ENCODE results near the gene CFAP54. TPM values are rescaled to one million over a fixed set of nuclear protein-coding genes. Genes with fewer than 3 reads are reported as not detected.

The CFAP54 gene
- total and polyA plus RNA-seq, 2 experiments from 2014 or later = 0.07 to 0.76 TPM

DNA sequence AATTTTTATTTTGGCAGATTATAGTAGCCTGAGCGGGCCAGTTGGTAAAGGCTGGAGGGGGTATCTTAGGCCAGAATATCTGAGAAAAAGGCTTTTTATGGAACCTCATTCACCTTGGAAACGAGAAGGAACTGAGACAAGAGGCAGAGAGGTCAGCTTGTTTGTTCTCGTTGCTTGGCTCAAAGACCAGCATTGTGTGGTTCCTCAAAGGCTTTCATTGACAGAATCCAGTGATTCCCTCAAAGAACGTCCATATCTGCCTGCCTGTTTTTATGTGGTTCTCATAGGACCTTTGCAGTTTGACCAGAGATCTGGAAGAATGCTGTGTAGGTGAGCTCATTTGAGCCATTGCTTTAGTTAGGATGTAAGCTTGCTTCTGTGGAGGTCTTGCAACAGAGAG, 117.3 kb downstream of the CFAP54 start:
- TF ChIP-seq CREB1 (CRISPR knock-in tag; IDR thresholded peaks at IDR 0.05; ENCODE audit: low read depth) = no peak
- Mint-ChIP-seq H3K4me3 (no peak overlapping the region), H3K27me3 (ENCODE audit: insufficient read depth, low read depth, poor library complexity) (peaks cover 3% of the 10 kb centered on the region), H3K36me3 (ENCODE audit: low read depth) (peaks cover 21% of the 10 kb centered on the region), H3K9me3 (peaks cover 31% of the 10 kb centered on the region), H3K27ac (no peak overlapping the region), H3K4me1 (no peaks in the 10 kb centered on the region)
- DNase-seq (ENCODE audit: low spot score) (no peak), ATAC-seq (no peak)
- Histone ChIP-seq H3K4me1 (ENCODE audit: insufficient read depth) (no peaks in the 10 kb centered on the region), H3K27me3 (ENCODE audit: insufficient read depth) (no peaks in the 10 kb centered on the region), H3K4me2 (no peak overlapping the region), H3K4me3 (no peak overlapping the region), H3K9me2 (ENCODE audit: insufficient read depth) (peaks cover 7% of the 10 kb centered on the region; the same call in 1 of the 2 replicates), H4K20me1 (replicated peaks; ENCODE audit: insufficient read depth) (no peaks in the 10 kb centered on the region), H3K36me3 (ENCODE audit: insufficient read depth) (0 out of 2 replicates have a peak, but pooled peaks cover 9% of the 10 kb centered on the region), H3F3A (replicated peaks; ENCODE audit: low read depth) (no peaks in the 10 kb centered on the region), H3K79me2 (replicated peaks; ENCODE audit: insufficient read depth) (no peaks in the 10 kb centered on the region), H3K27ac (ENCODE audit: low read depth) (no peak overlapping the region), H2AFZ (no peak overlapping the region)

DNA sequence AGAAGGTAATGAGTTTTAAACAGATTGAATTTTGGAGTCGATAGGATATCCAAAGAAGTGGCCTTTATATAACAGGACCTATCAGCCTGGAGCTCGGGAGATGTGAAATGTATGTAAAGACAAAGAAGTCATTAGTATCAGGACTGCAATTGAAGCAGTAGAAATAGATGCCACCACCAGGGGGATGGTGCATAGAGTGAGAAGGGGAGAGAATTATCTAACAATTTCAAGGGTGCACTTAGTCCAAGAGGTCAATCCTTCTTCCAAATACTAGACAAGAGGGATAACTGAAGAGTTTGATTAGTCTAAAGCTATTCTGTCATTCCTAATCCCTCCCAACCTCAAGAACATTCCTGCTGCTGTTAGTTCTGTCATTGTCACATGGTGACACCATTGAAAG, 127.8 kb downstream of the CFAP54 start:
- no peaks in the 10 kb centered on the region for H3K36me3 Mint-ChIP-seq (ENCODE audit: low read depth)
- no peaks in the 10 kb centered on the region for H3K79me2 ChIP-seq (replicated peaks; ENCODE audit: insufficient read depth)
- TF ChIP-seq JUNB (IDR thresholded peaks at IDR 0.05; ENCODE audit: unreplicated experiment) = no peak
- TF ChIP-seq, protein P1, sequence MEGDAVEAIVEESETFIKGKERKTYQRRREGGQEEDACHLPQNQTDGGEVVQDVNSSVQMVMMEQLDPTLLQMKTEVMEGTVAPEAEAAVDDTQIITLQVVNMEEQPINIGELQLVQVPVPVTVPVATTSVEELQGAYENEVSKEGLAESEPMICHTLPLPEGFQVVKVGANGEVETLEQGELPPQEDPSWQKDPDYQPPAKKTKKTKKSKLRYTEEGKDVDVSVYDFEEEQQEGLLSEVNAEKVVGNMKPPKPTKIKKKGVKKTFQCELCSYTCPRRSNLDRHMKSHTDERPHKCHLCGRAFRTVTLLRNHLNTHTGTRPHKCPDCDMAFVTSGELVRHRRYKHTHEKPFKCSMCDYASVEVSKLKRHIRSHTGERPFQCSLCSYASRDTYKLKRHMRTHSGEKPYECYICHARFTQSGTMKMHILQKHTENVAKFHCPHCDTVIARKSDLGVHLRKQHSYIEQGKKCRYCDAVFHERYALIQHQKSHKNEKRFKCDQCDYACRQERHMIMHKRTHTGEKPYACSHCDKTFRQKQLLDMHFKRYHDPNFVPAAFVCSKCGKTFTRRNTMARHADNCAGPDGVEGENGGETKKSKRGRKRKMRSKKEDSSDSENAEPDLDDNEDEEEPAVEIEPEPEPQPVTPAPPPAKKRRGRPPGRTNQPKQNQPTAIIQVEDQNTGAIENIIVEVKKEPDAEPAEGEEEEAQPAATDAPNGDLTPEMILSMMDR (conservative IDR thresholded peaks at IDR 0.05; ENCODE audit: low read depth in 2 of 2) = peak; percentile 40 to 47
- no peak overlapping the region for H3K4me3 ChIP-seq
- peaks cover 4% of the 10 kb centered on the region; the same call in 1 of the 2 replicates for H3K9me2 ChIP-seq (ENCODE audit: insufficient read depth)
- no peaks in the 10 kb centered on the region for H4K20me1 ChIP-seq (replicated peaks; ENCODE audit: insufficient read depth)
- no peaks in the 10 kb centered on the region for H3K4me1 ChIP-seq (ENCODE audit: insufficient read depth)
- peaks cover 5% of the 10 kb centered on the region; the same call in 1 of the 3 replicates for H3K9me3 Mint-ChIP-seq
- no peak overlapping the region for H3K27ac Mint-ChIP-seq
- DNase-seq (ENCODE audit: low spot score) (peak; percentile 47), ATAC-seq (no peak)
- no peaks in the 10 kb centered on the region for H3K27me3 Mint-ChIP-seq (ENCODE audit: insufficient read depth, low read depth, poor library complexity)
- no peak overlapping the region for H3K4me3 Mint-ChIP-seq
- H3K36me3 ChIP-seq (ENCODE audit: insufficient read depth) = no peaks in the 10 kb centered on the region
- H3K27me3 ChIP-seq (ENCODE audit: insufficient read depth) = no peaks in the 10 kb centered on the region
- no peak overlapping the region for H2AFZ ChIP-seq
- no peaks in the 10 kb centered on the region for H3F3A ChIP-seq (replicated peaks; ENCODE audit: low read depth)
- H3K4me1 Mint-ChIP-seq = no peaks in the 10 kb centered on the region
- H3K27ac ChIP-seq (ENCODE audit: low read depth) = no peak overlapping the region
- no peak overlapping the region for H3K4me2 ChIP-seq

DNA sequence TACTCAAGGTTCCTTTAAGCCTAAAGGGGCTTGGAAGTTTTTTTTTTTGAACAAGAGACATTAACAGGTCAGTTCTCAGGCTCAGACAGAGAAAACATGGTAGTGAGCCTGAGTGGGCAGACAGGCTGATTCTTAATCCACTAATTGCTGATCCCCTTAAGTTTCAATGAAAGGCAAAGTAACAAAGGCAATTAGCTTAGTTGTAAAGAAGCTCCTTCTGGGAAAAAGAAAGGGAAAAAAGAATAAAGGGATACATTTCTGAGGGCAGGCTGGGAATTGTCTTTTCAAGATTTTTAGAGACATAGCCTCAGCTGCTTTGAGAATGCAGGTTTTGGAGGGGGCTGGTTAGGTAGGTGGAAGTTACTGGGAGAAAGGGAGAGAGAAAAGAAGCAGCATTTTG, 133.8 kb downstream of the CFAP54 start:
- H2AFZ ChIP-seq = no peak overlapping the region
- no peaks in the 10 kb centered on the region for H3K9me2 ChIP-seq (ENCODE audit: insufficient read depth)
- Mint-ChIP-seq H3K27me3 (ENCODE audit: insufficient read depth, low read depth, poor library complexity) (no peaks in the 10 kb centered on the region), H3K36me3 (ENCODE audit: low read depth) (no peaks in the 10 kb centered on the region), H3K4me1 (peaks cover 4% of the 10 kb centered on the region; the same call in 2 of the 3 replicates), H3K9me3 (no peaks in the 10 kb centered on the region), H3K27ac (no peak overlapping the region), H3K4me3 (no peak overlapping the region)
- H4K20me1 ChIP-seq (replicated peaks; ENCODE audit: insufficient read depth) = no peaks in the 10 kb centered on the region
- no peaks in the 10 kb centered on the region for H3K27me3 ChIP-seq (ENCODE audit: insufficient read depth)
- H3K79me2 ChIP-seq (replicated peaks; ENCODE audit: insufficient read depth) = no peaks in the 10 kb centered on the region
- no peaks in the 10 kb centered on the region for H3K36me3 ChIP-seq (ENCODE audit: insufficient read depth)
- no peak overlapping the region for H3K4me2 ChIP-seq
- no peak overlapping the region for H3K4me3 ChIP-seq
- ATAC-seq (peak; percentile 51; the same call in 2 of the 3 replicates), DNase-seq (ENCODE audit: low spot score) (no peak)
- H3K4me1 ChIP-seq (ENCODE audit: insufficient read depth) = peaks cover 3% of the 10 kb centered on the region; the same call in 1 of the 2 replicates
- no peaks in the 10 kb centered on the region for H3F3A ChIP-seq (replicated peaks; ENCODE audit: low read depth)
- no peak overlapping the region for H3K27ac ChIP-seq (ENCODE audit: low read depth)
- TF ChIP-seq CREB1 (CRISPR knock-in tag; IDR thresholded peaks at IDR 0.05; ENCODE audit: low read depth) (no peak), EZH2phosphoT487 (IDR thresholded peaks at IDR 0.05; ENCODE audit: unreplicated experiment) (no peak), NANOG (IDR thresholded peaks at IDR 0.05; ENCODE audit: borderline replicate concordance) (no peak)
- TF ChIP-seq, protein P2, sequence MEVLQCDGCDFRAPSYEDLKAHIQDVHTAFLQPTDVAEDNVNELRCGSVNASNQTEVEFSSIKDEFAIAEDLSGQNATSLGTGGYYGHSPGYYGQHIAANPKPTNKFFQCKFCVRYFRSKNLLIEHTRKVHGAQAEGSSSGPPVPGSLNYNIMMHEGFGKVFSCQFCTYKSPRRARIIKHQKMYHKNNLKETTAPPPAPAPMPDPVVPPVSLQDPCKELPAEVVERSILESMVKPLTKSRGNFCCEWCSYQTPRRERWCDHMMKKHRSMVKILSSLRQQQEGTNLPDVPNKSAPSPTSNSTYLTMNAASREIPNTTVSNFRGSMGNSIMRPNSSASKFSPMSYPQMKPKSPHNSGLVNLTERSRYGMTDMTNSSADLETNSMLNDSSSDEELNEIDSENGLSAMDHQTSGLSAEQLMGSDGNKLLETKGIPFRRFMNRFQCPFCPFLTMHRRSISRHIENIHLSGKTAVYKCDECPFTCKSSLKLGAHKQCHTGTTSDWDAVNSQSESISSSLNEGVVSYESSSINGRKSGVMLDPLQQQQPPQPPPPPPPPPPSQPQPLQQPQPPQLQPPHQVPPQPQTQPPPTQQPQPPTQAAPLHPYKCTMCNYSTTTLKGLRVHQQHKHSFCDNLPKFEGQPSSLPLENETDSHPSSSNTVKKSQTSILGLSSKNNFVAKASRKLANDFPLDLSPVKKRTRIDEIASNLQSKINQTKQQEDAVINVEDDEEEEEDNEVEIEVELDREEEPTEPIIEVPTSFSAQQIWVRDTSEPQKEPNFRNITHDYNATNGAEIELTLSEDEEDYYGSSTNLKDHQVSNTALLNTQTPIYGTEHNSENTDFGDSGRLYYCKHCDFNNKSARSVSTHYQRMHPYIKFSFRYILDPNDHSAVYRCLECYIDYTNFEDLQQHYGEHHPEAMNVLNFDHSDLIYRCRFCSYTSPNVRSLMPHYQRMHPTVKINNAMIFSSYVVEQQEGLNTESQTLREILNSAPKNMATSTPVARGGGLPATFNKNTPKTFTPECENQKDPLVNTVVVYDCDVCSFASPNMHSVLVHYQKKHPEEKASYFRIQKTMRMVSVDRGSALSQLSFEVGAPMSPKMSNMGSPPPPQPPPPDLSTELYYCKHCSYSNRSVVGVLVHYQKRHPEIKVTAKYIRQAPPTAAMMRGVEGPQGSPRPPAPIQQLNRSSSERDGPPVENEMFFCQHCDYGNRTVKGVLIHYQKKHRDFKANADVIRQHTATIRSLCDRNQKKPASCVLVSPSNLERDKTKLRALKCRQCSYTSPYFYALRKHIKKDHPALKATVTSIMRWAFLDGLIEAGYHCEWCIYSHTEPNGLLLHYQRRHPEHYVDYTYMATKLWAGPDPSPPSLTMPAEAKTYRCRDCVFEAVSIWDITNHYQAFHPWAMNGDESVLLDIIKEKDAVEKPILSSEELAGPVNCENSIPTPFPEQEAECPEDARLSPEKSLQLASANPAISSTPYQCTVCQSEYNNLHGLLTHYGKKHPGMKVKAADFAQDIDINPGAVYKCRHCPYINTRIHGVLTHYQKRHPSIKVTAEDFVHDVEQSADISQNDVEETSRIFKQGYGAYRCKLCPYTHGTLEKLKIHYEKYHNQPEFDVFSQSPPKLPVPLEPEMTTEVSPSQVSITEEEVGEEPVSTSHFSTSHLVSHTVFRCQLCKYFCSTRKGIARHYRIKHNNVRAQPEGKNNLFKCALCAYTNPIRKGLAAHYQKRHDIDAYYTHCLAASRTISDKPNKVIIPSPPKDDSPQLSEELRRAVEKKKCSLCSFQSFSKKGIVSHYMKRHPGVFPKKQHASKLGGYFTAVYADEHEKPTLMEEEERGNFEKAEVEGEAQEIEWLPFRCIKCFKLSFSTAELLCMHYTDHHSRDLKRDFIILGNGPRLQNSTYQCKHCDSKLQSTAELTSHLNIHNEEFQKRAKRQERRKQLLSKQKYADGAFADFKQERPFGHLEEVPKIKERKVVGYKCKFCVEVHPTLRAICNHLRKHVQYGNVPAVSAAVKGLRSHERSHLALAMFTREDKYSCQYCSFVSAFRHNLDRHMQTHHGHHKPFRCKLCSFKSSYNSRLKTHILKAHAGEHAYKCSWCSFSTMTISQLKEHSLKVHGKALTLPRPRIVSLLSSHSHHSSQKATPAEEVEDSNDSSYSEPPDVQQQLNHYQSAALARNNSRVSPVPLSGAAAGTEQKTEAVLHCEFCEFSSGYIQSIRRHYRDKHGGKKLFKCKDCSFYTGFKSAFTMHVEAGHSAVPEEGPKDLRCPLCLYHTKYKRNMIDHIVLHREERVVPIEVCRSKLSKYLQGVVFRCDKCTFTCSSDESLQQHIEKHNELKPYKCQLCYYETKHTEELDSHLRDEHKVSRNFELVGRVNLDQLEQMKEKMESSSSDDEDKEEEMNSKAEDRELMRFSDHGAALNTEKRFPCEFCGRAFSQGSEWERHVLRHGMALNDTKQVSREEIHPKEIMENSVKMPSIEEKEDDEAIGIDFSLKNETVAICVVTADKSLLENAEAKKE (CRISPR knock-in tag; IDR thresholded peaks at IDR 0.05) = no peak
